ENCODE measurements around the gene SRGN.

Gene SRGN

DNA sequence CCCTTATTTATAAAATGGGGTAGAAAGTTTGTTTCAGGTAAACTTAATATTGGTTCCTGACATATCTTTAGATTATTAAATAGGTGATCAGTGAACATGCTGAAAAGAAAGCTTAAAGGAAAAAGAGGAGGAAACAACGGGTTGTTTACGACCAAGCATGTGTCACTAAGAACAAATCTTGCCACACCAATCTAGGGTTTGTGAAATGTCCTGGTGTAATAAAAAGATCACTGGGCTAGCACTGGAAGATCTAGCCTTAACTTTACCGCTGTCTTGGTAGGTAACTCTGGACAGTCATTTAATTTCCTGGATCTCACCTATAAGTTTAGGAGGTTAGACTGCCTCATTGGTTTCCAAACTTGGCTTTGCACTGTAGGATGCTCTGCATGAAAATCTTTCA, 55.1 kb downstream of the SRGN start:
- DNase-seq = no peak

DNA sequence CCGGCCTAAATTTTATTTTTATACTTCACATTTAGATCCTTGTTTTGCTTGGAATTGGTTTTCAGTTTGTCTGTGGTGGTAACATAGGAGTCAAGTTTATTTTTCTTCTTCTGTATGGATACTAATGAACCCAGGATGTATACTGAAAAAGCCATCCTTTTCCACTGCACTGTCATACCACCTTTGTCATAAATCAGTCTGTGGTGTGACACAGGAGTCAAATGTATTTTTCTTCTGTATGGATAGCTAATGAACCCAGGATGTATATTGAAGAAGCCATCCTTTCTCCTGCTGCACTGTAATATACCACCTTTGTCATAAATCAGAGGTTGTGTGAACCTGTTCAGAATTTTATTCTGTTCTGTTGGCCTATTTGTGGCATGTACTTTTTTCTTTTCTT, 57.4 kb downstream of the SRGN start:
- DNase-seq = no peak

DNA sequence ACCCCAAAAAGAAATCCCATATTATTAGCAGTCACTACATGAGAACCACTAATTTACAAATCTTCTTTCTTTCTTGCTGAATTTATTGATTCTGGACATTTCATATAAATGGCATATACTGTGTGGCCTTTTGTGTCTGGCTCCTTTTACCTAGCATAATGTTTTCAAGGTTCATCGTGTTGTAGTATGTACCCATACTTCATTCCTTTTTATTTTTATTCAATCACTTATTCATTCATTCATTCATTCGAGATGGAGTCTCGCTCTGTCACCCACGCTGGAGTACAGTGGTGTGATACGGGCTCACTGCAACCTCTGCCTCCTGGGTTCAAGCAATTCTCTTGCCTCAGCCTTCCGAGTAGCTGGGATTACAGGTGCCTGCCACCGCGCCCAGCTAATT, 58.0 kb downstream of the SRGN start:
- DNase-seq = no peak

DNA sequence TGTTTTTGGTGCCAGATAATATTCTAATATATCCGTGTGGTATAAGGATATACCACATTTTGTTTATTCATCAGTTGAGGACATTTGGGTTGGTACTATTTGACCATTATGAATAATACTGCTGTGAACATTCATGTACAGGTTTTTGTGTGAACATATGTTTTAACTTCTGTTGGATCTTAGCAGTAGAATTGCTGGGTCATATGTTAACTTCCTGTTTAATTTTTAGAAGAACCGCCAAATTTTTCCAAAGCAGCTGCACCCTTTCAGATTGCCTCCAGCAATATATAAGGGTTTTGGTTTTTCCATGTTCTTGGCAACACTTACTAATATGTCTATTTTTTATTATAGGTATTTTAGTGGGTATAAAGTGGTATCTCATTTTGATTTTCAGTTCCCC, 58.9 kb downstream of the SRGN start:
- no peak for DNase-seq

DNA sequence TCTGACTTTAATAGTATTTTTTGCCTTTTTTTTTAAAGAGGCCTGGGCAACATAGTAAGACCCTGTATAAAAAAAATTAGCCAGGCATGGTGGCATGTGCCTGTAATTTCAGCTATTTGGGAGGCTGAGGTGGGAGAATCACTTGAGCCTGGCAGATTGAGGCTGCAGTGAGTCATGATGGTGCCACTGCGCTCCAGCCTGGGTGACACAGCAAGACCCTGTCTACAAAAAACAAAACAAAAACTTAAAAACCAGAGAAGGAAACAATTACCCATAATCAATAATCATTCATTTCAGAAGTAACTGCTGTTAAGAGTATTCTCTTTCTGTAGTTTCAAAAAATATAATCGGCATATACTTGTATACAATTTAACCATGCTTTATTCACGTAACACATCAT, 64.1 kb downstream of the SRGN start:
- DNase-seq = no peak

DNA sequence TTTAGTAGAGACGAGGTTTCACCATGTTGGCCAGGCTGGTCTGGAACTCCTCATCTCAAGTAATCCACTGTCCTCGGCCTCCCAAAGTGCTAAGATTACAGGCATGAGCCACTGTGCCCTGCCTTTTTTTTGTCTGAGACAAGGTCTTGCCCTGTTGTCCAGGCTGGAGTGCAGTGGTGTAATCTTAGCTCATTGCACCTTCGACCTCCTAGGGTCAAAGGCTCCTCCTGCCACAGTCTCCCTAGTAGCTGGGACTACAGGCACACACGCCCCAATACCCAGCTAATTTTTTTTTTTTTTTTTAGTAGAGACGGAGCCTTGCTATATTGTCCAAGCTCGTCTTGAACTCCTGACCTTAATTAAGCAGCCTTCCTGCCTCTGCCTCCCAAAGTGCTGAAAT, 65.3 kb downstream of the SRGN start:
- no peak for DNase-seq

Data from NCI-H187 (cell line).